Coronary artery (tissue), 2 donors: ENCODE measurements around the gene TDRD12.

Source experiments
- DNase-seq: peaks from one replicate; pipeline ENCODE4 v3.0.0-alpha.2; 2017; ENCODE audit warnings: low spot score
- H3K27ac ChIP-seq, 2 donors: fragments of 200-600 bp; sonication (generic); one replicate each; pipeline ENCODE4 v1.5.1; 2016 to 2019
- H3K4me3 ChIP-seq: fragments of 200-600 bp; sonication (generic); 2 replicates; pipeline ENCODE4 v1.5.1; 2016; ENCODE audit warnings: mild to moderate bottlenecking, moderate library complexity
- TF ChIP-seq, protein P1 (sequence below): fragments of 200-600 bp; sonication (generic); IDR thresholded peaks from one replicate; pipeline ENCODE4 v1.5.1; 2019; ENCODE audit warnings: antibody characterized with exemption

The TDRD12 gene

DNA sequence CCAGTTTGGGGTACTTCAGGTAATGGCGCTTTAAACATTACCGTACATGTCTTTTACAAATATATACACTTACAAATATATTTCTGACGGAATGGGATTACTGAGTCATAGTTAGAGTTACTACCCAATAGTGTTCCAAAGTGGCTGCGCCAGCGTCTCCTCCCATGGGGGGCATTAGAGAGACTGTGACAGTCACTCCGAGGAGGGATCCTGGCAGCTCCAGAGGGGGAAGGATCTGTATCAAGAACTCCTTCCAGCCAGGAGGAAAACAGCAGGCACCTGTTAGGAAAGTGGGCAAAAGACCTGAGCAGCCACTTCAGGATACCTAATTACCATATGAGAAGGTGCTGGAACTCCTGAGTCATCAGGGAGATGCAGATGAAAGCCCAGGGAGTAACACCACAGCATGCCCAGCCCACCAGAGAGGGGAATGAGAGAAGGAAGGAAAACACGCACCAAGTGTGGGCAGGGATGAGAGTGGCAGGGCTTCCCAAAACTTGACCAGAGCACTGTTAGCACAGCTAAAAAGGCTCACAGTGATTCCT is 97.1 kb downstream of the TDRD12 start:
- Histone ChIP-seq H3K4me3 (no peak overlapping the region), H3K27ac (no peak overlapping the region)
- TF ChIP-seq, protein P1, sequence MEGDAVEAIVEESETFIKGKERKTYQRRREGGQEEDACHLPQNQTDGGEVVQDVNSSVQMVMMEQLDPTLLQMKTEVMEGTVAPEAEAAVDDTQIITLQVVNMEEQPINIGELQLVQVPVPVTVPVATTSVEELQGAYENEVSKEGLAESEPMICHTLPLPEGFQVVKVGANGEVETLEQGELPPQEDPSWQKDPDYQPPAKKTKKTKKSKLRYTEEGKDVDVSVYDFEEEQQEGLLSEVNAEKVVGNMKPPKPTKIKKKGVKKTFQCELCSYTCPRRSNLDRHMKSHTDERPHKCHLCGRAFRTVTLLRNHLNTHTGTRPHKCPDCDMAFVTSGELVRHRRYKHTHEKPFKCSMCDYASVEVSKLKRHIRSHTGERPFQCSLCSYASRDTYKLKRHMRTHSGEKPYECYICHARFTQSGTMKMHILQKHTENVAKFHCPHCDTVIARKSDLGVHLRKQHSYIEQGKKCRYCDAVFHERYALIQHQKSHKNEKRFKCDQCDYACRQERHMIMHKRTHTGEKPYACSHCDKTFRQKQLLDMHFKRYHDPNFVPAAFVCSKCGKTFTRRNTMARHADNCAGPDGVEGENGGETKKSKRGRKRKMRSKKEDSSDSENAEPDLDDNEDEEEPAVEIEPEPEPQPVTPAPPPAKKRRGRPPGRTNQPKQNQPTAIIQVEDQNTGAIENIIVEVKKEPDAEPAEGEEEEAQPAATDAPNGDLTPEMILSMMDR: no peak
- no peak for DNase-seq

DNA sequence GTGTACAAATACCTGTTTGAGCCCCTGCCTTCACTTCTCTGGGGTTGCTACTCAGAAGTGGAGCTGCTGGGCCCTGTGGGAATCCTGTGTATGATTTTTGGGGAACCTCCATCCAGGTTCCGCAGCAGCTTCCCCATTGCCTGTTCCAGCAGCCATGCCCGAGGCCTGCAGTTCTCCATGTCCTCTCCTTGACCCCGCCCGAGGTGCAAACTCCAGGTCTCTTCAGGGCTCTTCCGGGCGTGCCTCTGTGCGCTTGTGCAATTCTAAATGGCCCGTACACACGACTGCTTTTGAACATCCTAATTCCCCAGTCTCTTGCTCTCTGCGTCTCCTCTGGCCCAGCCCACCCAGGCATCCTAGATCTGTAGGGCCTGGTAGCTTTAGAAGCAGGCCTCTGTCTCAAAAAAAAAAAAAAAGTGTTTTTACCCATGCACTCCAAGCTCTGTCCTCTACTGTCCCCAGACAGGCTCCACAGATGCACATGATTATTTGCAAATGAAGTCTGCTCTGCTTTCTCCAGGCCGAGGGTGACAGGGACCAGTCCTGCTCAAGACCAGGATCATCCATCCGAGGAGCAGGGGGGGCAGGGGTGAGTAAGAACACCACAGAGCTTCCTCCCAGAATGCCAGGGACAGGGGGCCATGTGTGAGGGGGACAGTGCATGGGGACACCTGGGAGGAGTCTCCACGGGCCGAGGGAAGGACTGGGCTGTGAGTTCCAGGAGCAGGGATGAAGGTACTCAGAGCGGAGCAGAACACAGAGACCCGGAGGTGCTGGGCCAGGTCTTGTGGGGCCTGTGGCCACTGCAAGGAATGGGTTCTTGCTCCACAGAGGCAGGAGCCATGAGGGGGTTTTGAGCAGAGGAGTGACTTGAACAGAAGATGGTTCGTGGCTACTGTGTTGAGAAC is 98.3 kb downstream of the TDRD12 start:
- no peak for DNase-seq
- TF ChIP-seq, protein P1: no peak
- Histone ChIP-seq H3K4me3 (no peak overlapping the region), H3K27ac (no peak overlapping the region)

DNA sequence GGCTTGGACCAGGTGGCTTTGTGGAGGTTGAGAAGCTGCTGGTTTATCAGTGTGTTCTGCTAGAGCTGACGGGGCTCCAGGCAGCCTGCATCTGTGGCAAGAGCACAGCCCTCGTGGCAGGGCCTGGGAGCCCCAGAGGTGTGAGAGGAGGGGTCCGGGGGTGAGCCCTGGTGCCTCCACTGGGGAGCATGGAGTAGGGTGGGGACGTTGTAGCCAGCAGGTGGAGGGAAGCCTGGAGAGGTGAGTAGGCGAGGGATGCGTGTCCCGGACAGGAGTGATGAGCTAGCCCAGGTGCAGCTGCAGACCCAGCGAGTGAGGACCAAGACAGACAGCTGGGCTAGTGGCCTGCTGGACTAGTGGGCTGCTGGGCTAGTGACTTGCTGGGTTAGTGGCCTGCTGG is 99.0 kb downstream of the TDRD12 start:
- H3K27ac ChIP-seq: no peak overlapping the region
- TF ChIP-seq, protein P1: no peak
- DNase-seq: no peak
- no peak overlapping the region for H3K4me3 ChIP-seq

DNA sequence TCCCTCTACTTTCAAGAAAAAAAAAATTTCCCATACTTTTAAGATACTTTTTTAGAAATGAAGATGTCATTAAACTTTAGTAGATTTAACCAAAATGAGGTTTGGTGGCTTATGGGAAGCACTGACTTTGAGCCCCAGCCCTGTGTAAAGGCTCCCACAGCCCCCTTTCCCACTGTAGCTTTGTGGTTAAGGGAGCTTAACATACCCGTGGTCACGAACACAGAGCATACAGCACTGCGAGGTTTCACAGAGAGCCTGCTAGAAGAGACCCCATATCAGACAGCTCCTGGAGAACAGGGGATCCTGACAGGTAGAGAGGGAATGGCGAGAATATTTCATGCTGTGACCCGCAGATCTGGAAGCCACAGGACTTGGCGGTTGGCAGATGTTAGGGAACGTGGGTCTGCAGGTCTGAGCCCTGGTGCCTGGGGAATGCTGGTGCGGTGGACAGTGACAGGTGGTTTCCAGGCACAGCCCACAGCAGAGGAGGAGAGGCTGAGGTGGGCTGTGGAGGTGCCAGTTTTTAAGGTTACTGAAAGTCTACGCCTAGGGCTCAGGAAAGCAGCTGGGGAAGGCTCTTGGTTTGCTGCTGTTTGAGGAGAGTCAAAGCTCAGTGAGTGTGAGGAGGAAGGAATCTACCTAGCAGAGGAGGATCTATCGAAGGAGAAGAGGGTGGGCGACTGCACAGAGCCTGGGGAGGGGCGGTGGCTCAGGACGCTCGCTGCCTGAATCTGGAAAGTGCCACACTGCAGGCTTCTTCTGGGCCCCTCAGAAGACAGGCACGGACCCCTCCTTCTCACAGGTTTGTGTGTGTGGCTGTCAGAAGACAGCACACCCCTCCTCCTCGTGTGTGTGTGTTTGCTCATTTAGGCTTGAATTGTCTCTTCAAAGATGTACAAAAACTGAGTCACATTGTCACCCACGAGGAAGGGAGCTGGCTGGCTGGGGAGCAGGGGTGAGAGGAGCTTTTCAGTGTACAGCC is 100.1 kb downstream of the TDRD12 start:
- TF ChIP-seq, protein P1: no peak
- no peak for DNase-seq
- Histone ChIP-seq H3K27ac (no peak overlapping the region), H3K4me3 (no peak overlapping the region)

DNA sequence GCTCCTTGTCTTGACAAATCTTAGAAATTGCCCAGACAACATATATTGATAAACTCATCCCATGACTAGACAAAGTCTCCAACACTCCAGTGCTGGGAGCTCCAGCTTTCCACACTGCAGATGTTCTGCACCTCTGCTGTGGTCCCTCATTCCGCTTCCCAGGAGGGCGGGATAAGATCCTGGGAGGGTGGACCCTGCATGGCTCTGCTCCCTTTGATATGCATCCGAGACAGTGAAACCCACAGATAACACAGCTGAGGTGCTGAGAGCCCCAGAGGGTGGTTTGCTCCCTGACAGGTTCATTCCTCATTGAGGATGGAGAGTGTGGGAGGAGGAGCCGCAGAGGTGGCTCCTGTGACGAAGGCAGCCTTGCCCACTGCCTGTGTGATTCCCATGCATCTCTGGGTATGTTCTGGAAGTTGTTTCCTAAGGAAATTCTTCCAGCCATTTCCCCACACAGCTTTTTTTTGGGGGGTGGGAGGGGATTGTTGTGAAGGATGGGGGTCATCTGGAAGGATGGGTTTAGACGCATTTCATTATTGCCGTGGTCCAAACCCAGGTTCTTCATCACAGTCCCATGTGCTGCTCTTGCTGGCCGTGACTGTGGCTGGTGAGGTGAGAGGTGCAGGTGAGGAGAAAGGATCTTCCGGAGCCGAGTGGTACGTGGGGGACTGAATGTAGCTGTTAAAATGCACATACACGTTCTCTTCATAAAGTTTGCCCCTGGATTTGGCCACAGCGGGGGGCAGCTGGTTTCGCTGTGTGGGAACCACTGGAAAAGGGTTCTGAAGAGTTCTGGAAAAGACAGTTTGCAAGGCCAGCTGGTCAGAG is 103.6 kb downstream of the TDRD12 start:
- H3K27ac ChIP-seq: no peak overlapping the region
- TF ChIP-seq, protein P1: no peak
- no peak for DNase-seq
- no peak overlapping the region for H3K4me3 ChIP-seq

DNA sequence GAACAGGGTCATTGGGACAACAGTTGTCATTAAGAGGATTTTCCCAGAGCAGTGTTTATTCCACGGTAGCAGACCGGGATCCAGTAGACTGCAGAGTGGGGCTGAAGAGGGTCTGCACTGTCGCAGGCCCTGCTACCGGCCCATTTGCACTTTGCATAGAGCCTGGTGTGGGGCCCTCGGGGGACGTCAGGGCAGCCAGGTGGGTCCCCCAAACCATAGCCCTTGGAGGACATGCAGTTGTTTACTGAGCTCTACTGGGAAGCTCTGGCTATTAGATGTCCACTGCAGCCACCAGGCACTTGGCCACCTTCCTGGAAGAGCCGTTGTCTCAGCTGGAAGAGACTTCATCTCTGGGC is 104.2 kb downstream of the TDRD12 start:
- Histone ChIP-seq H3K27ac (no peak overlapping the region), H3K4me3 (no peak overlapping the region)
- TF ChIP-seq, protein P1: no peak
- DNase-seq: no peak
